ENCODE results near the gene FMN2. TPM values are rescaled to one million over a fixed set of nuclear protein-coding genes. Genes with fewer than 3 reads are reported as not detected.

Gene FMN2
- total RNA-seq, 1 donor from 2014 or later, result not detected

DNA sequence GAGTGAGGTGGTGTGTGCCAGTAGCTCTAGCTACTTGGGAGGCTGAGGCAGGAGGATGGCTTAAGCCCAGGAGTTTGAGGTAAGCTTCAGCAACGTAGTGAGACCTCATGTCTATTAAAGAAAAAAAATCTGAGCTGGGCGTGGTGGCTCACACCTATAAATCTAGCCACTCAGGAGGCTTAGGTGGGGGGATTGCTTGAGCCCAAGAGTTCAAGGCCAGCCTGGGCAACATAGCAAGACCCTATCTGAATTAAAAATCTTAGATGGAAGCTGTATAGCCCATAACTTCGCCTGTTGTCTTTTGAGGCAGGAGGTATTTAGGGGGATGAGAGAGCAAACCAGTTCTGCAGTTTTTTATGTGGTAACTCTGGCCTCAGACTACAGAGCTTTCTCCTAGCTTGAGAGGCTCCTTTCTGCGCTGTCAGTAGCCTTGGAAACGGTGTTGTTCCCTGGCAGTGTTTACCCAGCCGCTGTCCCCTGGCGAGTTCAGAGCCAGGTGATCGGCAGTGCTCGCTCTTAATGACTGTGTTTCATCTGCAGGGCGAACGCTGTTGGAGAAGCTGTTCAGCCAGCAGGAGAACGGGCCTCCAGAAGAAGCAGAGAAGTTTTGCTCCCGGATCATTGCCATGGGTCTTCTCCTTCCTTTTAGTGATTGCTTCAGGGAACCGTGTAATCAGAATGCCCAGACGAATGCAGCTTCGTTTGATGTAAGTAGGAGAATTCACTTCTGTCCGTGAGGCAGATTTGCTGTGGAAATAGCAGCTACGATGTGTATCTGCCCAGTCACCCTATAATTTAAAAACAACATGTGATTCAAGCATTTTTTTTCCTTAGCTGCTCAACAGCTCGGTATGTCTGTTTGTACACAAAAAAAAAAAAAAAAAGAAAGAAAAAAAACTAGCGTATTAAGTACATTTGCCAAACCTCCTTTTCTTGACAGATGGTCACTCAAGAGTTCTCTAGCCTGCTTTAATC is 31.2 kb downstream of the FMN2 start:
- Histone ChIP-seq H3K27ac (replicated peaks) (no peak overlapping the region), H3K27me3 (ENCODE audit: low read depth) (no peaks in the 10 kb centered on the region), H3K36me3 (no peaks in the 10 kb centered on the region), H3K4me3 (no peak overlapping the region), H3K9me3 (replicated peaks) (no peaks in the 10 kb centered on the region), H3K4me1 (no peaks in the 10 kb centered on the region)
- TF ChIP-seq CTCF (IDR thresholded peaks at IDR 0.05; ENCODE audit: borderline replicate concordance), result no peak
- DNase-seq, result no peak
- intact Hi-C loops (cut with micrococcal nuclease), result no loop called here

- intact Hi-C loops (cut with micrococcal nuclease), result no loop called here
- DNase-seq, result no peak
- H3K9me3 ChIP-seq (replicated peaks), result no peaks in the 10 kb centered on the region
- peaks cover 15% of the 10 kb centered on the region for H3K27me3 ChIP-seq (ENCODE audit: low read depth)
- no peaks in the 10 kb centered on the region for H3K36me3 ChIP-seq
- H3K27ac ChIP-seq (replicated peaks), result no peak overlapping the region
- no peaks in the 10 kb centered on the region for H3K4me1 ChIP-seq
- TF ChIP-seq CTCF (IDR thresholded peaks at IDR 0.05; ENCODE audit: borderline replicate concordance), result no peak
- no peak overlapping the region for H3K4me3 ChIP-seq
These were observed 35.1 kb downstream of the FMN2 start for GRCh38 chr1:240126821-240127220.

- no peaks in the 10 kb centered on the region for H3K36me3 ChIP-seq
These were observed 36.7 kb downstream of the FMN2 start for GRCh38 chr1:240128366-240128765.

GRCh38 chr1:240134113-240134512 is 42.4 kb downstream of the FMN2 start:
- intact Hi-C loops (cut with micrococcal nuclease), result no loop called here

More at GRCh38 chr1:240128366-240128765, 36.7 kb downstream of the FMN2 start:
- no peak for TF ChIP-seq CTCF (IDR thresholded peaks at IDR 0.05; ENCODE audit: borderline replicate concordance)
- H3K27ac ChIP-seq (replicated peaks), result no peak overlapping the region
- no peak overlapping the region for H3K4me3 ChIP-seq
- no peaks in the 10 kb centered on the region for H3K4me1 ChIP-seq
- no peaks in the 10 kb centered on the region for H3K9me3 ChIP-seq (replicated peaks)
- H3K27me3 ChIP-seq (ENCODE audit: low read depth), result peaks cover 29% of the 10 kb centered on the region
- intact Hi-C loops (cut with micrococcal nuclease), result no loop called here
- no peak for DNase-seq

GRCh38 chr1:240134596-240134995 is 42.9 kb downstream of the FMN2 start:
- no peak for TF ChIP-seq CTCF (IDR thresholded peaks at IDR 0.05; ENCODE audit: borderline replicate concordance)
- peaks cover 65% of the 10 kb centered on the region for H3K27me3 ChIP-seq (ENCODE audit: low read depth)

More at GRCh38 chr1:240134113-240134512, 42.4 kb downstream of the FMN2 start:
- no peak for TF ChIP-seq CTCF (IDR thresholded peaks at IDR 0.05; ENCODE audit: borderline replicate concordance)
- DNase-seq, result no peak
- H3K4me1 ChIP-seq, result no peaks in the 10 kb centered on the region
- H3K9me3 ChIP-seq (replicated peaks), result no peaks in the 10 kb centered on the region
- H3K27me3 ChIP-seq (ENCODE audit: low read depth), result peaks cover 65% of the 10 kb centered on the region
- no peak overlapping the region for H3K4me3 ChIP-seq
- H3K27ac ChIP-seq (replicated peaks), result no peak overlapping the region
- no peaks in the 10 kb centered on the region for H3K36me3 ChIP-seq

More at GRCh38 chr1:240134596-240134995, 42.9 kb downstream of the FMN2 start:
- no peak overlapping the region for H3K27ac ChIP-seq (replicated peaks)
- no peak for DNase-seq
- no peaks in the 10 kb centered on the region for H3K4me1 ChIP-seq
- intact Hi-C loops (cut with micrococcal nuclease), result no loop called here
- H3K9me3 ChIP-seq (replicated peaks), result no peaks in the 10 kb centered on the region
- no peak overlapping the region for H3K4me3 ChIP-seq
- no peaks in the 10 kb centered on the region for H3K36me3 ChIP-seq
